ENCODE data around the gene SH3PXD2B. TPM values are rescaled to one million over a fixed set of nuclear protein-coding genes. Genes with fewer than 3 reads are reported as not detected.

SH3PXD2B gene
- total RNA-seq, 1 experiment from 2014 or later = 12.9 TPM

DNA sequence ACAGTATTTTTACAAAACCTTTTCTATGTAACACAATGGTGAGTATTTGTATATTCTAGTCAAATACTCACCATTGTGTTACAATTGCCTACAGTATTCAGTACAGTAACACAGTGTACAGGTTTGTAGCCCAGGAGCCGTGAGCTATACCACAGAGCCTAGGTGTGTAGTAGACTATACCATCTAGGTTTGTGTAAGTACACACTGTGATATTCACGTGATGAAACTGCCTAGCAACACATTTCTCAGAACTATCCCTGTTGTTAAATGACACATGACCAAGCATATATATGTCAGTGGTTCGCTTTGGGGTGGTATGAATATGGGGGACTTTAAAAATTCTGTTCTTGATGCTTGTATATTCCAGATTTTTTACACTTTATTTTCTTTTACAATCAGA is 21.3 kb downstream of the SH3PXD2B start:
- TF ChIP-seq, protein P1, sequence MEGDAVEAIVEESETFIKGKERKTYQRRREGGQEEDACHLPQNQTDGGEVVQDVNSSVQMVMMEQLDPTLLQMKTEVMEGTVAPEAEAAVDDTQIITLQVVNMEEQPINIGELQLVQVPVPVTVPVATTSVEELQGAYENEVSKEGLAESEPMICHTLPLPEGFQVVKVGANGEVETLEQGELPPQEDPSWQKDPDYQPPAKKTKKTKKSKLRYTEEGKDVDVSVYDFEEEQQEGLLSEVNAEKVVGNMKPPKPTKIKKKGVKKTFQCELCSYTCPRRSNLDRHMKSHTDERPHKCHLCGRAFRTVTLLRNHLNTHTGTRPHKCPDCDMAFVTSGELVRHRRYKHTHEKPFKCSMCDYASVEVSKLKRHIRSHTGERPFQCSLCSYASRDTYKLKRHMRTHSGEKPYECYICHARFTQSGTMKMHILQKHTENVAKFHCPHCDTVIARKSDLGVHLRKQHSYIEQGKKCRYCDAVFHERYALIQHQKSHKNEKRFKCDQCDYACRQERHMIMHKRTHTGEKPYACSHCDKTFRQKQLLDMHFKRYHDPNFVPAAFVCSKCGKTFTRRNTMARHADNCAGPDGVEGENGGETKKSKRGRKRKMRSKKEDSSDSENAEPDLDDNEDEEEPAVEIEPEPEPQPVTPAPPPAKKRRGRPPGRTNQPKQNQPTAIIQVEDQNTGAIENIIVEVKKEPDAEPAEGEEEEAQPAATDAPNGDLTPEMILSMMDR (IDR thresholded peaks at IDR 0.05; ENCODE audit: insufficient read depth in 1 of 2, low read depth in 1 of 2, low read length in 1 of 2, severe bottlenecking in 1 of 2, unreplicated experiment in 1 of 2) = no peak
- intact Hi-C loops (cut with micrococcal nuclease; ENCODE audit: unreplicated experiment) = no loop called here
- Mint-ChIP-seq H3K9me3 (ENCODE audit: unreplicated experiment) (no peaks in the 10 kb centered on the region), H3K27ac (ENCODE audit: unreplicated experiment) (no peak overlapping the region), H3K4me3 (ENCODE audit: unreplicated experiment) (no peak overlapping the region), H3K36me3 (ENCODE audit: insufficient read depth, unreplicated experiment) (no peaks in the 10 kb centered on the region), H3K27me3 (ENCODE audit: insufficient read depth, unreplicated experiment) (no peaks in the 10 kb centered on the region), H3K4me1 (ENCODE audit: low read depth, unreplicated experiment) (no peaks in the 10 kb centered on the region)
- Histone ChIP-seq H3K4me3 (ENCODE audit: low read depth, low read length) (no peak overlapping the region), H3K9me3 (no peaks in the 10 kb centered on the region), H3K4me1 (0 out of 2 replicates have a peak, but pooled peaks cover 7% of the 10 kb centered on the region), H3K36me3 (ENCODE audit: control insufficient read depth, insufficient read depth, low read length) (no peaks in the 10 kb centered on the region), H3K27me3 (replicated peaks; ENCODE audit: control insufficient read depth, insufficient read depth, low read length) (no peaks in the 10 kb centered on the region)
- ChIA-PET POLR2A (no interaction called here), CTCF (no interaction called here)
- no TSS peak for BruUV-seq (replicated peaks)
- no peak for DNase-seq

DNA sequence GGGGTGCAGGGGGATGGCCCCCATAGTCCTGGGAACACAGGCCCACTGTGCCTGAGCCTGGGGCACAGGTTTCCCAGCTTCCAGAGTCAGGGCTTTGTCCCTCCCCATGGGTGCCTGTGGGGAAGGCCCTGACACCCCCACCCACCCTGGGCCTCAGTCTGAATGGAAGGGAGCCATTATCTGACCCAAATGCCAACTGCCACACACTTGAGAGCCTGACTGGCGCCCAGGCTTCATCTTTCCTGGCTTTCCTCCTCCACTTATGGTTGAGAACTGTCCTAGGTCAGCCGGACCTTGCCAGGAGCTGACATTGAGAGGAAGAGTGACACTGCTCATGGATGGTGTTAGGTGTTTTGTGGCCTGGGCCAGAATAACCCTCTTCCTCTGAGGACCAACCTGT is 24.0 kb downstream of the SH3PXD2B start:
- no peak for DNase-seq
- TF ChIP-seq, protein P1 (IDR thresholded peaks at IDR 0.05; ENCODE audit: insufficient read depth in 1 of 2, low read depth in 1 of 2, low read length in 1 of 2, severe bottlenecking in 1 of 2, unreplicated experiment in 1 of 2) = no peak
- 0 out of 2 replicates have a peak, but pooled peaks cover 7% of the 10 kb centered on the region for H3K4me1 ChIP-seq
- BruUV-seq (replicated peaks) = no TSS peak
- intact Hi-C loops (cut with micrococcal nuclease; ENCODE audit: unreplicated experiment) = no loop called here
- no peaks in the 10 kb centered on the region for H3K9me3 Mint-ChIP-seq (ENCODE audit: unreplicated experiment)
- H3K27ac Mint-ChIP-seq (ENCODE audit: unreplicated experiment) = no peak overlapping the region
- no peaks in the 10 kb centered on the region for H3K27me3 Mint-ChIP-seq (ENCODE audit: insufficient read depth, unreplicated experiment)
- H3K36me3 ChIP-seq (ENCODE audit: control insufficient read depth, insufficient read depth, low read length) = no peaks in the 10 kb centered on the region
- no peaks in the 10 kb centered on the region for H3K36me3 Mint-ChIP-seq (ENCODE audit: insufficient read depth, unreplicated experiment)
- ChIA-PET CTCF (no interaction called here), POLR2A (no interaction called here)
- no peaks in the 10 kb centered on the region for H3K27me3 ChIP-seq (replicated peaks; ENCODE audit: control insufficient read depth, insufficient read depth, low read length)
- no peak overlapping the region for H3K4me3 Mint-ChIP-seq (ENCODE audit: unreplicated experiment)
- H3K9me3 ChIP-seq = no peaks in the 10 kb centered on the region
- H3K4me3 ChIP-seq (ENCODE audit: low read depth, low read length) = no peak overlapping the region
- no peaks in the 10 kb centered on the region for H3K4me1 Mint-ChIP-seq (ENCODE audit: low read depth, unreplicated experiment)

DNA sequence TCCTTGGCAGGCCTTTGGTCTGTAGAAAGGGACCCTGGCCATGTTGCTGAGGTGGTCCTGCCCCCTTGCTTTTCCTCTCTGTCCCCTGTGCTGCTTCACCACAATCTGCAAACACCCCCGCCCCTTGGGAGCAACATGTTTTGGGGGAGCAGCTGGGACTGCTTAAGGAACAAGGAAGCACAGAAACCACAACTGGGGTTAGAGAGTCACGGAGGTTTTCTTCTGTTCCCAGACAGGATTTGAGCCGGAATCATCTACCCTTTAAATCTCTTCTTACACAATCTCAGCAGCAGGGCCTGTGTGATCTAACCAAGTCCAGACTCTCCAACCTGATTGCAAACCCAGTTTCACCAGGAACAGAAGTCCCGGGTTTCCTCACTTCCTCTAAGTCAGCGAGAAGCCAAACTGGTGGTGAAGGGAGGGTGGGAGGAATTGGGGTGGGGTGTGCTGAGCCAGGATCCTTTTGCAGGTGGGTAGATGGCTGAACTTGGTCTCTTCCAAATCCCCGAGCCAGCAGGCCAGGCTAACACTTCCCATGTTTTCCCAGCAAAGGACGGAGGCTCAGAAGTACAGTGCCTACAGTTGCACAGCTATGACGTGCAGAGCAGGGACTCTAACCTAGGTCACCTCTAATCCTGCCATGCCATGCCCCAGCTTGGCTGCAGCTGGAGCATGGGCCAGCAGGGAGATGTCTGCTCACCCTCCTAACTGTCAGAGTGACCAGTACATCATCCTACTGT is 25.0 kb downstream of the SH3PXD2B start:
- H3K4me3 ChIP-seq (ENCODE audit: low read depth, low read length) = no peak overlapping the region
- 0 out of 2 replicates have a peak, but pooled peaks cover 7% of the 10 kb centered on the region for H3K4me1 ChIP-seq
- intact Hi-C loops (cut with micrococcal nuclease; ENCODE audit: unreplicated experiment) = no loop called here
- ChIA-PET POLR2A (no interaction called here), CTCF (no interaction called here)
- Mint-ChIP-seq H3K36me3 (ENCODE audit: insufficient read depth, unreplicated experiment) (no peaks in the 10 kb centered on the region), H3K27ac (ENCODE audit: unreplicated experiment) (no peak overlapping the region), H3K4me3 (ENCODE audit: unreplicated experiment) (no peak overlapping the region), H3K27me3 (ENCODE audit: insufficient read depth, unreplicated experiment) (no peaks in the 10 kb centered on the region), H3K9me3 (ENCODE audit: unreplicated experiment) (no peaks in the 10 kb centered on the region), H3K4me1 (ENCODE audit: low read depth, unreplicated experiment) (no peaks in the 10 kb centered on the region)
- no peaks in the 10 kb centered on the region for H3K27me3 ChIP-seq (replicated peaks; ENCODE audit: control insufficient read depth, insufficient read depth, low read length)
- BruUV-seq (replicated peaks) = no TSS peak
- DNase-seq = no peak
- H3K9me3 ChIP-seq = no peaks in the 10 kb centered on the region
- H3K36me3 ChIP-seq (ENCODE audit: control insufficient read depth, insufficient read depth, low read length) = no peaks in the 10 kb centered on the region
- TF ChIP-seq, protein P1 (IDR thresholded peaks at IDR 0.05; ENCODE audit: insufficient read depth in 1 of 2, low read depth in 1 of 2, low read length in 1 of 2, severe bottlenecking in 1 of 2, unreplicated experiment in 1 of 2) = no peak
